Stimulated activated CD8-positive, alpha-beta memory T cell treated with anti-CD3 and anti-CD28 coated beads, Interleukin-7, amount 100 ng/mL, for 4 hours (primary cell): Measurements from ENCODE around the gene POU3F1.

Source experiments
- DNase-seq, 2 donors: peaks; one replicate each; pipeline ENCODE4 v3.0.0-alpha.2; 2020; ENCODE audit warnings: low read depth in 2 of 2

The POU3F1 gene

DNA sequence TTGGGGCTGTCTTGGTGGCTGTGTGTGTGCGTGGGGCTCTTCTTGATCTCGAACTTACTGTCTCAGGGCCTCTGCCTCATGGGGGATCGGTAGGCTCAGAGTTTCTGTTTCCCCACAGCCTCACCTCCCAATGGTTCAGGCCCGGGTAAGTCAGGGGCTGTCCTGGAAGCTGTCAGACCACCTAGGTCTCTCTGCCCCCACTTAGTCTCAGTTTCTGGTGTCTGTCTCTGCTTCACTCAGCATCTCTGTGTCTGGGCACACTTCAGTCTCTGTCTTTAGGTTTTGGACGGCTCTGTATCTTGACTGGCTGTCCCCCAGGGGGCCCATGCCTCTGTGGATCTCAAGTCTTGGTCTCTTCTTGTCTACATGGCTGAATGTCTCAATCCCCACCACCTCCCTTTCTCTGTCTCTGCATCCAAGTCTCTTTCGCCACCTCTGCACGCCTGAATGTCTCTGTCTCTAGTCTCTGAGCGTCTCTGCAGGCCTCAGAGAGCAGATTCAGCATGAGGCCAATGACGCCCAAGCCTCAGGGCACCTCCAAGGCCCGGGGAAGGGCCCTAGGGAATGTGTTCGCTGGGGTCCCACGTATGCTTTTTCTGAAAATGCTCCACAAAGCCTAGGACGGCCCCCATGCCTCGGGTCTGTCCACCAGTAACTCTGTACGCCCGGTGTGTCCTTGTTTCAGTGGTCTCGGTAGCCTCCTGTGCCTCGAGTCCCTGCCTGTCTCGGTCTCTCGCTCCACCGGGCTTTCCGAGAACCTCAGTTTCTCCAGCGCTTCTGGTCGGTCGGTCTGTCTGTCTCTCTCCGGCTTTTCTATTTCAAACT, 42.1 kb downstream of the POU3F1 start:
- no peak for DNase-seq

- DNase-seq: no peak
Observed at GRCh38 chr1:38003261-38004250, 43.0 kb downstream of the POU3F1 start.

GRCh38 chr1:38000529-38001455, 45.8 kb downstream of the POU3F1 start:
- no peak for DNase-seq

DNA sequence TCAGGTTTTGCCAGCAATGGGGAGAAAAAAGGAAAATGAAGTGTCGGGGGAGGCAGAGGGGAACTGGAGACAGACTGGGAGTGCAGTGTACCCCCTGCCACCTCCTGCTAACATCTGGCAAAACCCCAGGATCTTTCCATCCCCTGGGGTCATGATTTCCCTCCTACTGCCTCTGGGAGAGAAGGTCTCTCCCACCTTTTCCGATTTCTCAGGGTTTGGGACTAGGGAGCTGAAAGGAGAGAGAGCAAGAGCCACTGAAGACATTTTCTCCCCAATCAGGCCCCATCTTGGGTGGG, 46.4 kb downstream of the POU3F1 start:
- DNase-seq: no peak

DNA sequence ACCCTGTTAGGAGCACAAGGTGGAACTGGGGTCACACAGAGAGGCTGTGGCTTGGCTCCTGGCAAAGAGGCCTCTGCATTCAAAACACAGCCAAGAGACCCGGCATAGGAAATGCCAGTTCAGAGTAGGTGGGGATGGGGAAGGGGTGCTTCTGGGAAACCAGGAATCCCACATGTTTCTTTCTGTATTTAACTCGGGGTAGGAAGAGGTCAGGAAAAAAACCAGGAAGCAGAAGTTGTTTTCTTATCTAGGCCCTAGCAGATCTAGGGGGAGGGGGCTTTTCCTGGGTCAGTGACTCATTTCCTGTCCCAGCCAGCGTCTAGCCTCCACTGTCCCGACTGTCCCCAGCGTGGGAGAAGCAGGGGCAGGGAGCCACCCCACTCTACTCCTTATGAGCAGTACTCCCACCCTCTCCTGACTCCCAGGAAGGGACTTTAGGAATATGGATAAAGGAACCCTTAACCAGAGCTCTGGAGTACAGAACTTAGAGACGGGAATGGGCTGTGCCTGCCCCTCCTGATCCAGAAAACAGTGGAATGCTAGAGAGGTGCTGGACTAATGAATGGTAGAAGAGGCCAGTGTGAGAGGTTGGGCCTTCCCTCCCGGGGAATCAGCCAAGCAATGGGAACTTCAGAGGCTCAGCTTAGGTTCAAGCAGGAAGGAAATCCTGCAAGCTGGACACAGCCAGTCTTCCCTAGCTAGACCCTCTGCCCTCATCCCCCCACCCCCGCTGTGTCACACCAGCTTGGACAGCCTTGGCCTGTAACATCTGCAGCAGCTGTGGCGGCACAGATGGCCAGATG, 47.0 kb downstream of the POU3F1 start:
- DNase-seq: no peak

DNA sequence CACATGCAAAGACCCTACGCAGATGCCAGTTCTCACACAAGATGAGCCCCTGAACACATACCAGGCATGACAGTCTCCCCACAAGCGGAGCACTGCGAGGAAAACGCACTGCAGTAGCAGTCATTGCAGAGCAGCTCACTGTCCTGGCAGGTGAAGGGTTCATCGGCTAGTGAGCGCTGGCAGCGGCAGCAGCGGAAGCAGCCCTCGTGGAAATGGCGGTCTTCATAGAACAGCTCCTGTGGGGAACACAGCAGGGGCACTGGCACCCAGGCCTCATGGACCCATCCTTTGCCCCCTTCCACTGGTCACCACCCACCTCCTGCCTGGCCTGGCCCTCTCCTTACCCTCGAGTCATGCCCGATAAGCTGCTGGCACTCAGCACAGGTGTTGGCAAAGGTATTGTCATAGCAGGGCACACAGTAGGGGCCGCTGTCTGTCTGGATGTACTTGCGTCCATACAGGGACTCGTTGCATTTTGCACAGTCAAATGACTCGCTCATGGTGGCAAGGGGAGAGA, 47.6 kb downstream of the POU3F1 start:
- DNase-seq: no peak

DNA sequence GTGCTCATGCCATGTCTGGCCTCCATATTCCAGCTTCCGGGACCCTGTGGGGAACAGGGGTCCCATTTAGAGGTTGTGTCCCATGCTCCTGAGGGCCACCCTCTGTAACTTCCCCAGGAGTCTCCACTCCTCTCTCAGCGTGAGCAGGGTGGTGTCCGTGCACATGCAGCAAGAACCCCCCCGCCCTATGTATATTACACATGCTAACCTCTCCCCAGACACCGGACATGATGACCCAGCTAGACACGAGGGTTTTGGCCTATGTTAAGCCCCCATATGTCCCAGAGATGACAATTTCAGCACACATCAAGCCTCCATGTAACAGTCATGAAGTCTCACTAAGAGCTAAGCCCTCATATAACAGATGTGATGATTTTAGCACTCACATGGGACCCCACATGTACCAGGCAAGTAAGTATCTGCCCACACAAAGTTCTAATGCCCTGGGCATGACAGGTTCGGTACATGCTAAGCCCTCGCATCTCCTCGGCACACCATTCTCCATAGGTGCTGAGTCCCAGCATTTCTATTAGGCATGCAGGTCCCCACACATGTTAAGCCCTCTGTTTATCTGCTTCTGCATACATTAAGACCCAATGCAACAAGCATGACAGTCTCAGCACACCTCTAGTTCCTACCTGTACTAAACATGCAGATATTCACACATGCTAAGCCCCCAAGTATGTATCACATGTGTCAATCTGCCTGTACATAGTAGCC, 48.3 kb downstream of the POU3F1 start:
- DNase-seq: no peak

DNA sequence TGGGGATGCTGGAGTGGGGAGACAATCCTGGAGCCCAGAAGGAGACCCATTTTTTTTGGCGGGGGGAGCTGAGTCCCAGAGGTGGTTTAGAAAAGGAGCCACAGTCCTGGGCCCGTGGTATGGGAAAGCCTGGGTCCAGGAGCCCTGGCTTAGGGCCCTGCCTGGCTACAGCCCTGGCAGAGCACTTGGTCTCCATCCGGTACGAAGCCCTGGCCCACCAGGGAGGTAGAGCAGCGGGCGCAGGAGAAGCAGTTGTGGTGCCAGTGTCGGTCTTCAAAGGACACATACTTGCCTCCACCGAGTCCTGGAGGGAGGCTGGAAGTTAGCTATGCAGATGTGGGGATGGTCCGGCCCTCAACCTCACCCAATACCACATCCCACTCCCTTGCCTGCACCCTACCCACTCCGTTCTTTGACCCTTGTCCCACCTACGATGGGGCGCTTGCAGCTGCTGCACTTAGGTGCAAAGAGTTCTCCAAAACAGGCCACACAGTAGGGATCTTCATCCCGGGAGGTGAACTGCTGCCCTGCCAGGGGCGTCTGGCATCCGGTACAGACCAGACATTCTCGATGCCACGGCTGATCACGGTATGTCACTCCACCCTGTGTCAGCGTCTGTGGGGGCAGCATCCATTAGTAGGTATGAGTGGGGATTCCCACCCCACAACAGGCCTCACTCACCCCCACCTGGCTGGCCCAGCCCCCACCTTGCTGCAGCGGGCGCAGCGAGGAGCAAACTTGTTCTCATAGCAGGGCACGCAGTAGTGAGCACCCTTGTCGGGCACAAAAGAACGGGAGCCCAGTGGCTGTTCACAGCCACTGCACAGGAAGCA, 49.1 kb downstream of the POU3F1 start:
- no peak for DNase-seq

DNA sequence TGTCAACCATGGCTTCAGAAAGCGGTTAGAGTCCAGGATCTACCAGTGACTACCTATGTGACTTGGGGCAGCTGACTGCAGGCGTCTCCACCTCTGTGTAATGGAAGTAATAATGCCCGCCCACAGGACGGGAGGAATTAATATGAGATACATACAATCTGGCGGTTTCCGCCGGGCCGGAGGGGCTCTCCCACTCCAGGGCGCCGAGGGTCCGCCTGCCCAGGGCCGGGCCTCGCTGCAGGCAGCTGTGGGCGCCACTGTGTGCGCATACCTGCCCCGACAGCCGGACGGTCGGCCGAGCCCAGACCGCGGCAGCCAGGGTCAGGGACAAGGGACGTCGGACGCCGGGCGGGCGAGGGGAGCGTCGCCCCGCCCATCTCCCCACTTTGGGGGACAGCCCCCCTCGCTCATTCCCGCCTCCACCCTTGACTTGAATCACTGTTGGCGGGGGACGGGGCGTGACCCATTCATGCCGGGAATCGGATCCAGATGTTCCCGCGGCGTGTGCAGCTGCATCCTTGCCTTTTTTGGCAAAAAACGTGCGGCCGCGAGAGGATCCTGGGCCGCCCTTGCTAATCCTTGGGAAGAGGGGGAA, 50.7 kb downstream of the POU3F1 start:
- DNase-seq: no peak

GRCh38 chr1:37994886-37995566, 51.6 kb downstream of the POU3F1 start:
- DNase-seq: no peak
